DOHH2 (cell line): Measurements from ENCODE around the gene THSD7A.

ENCODE experiments used
- H3F3A ChIP-seq: fragments of 200-600 bp; sonication (generic), shearing (Covaris generic); 2 replicates; pipeline ENCODE4 v1.6.0; 2016; ENCODE audit warnings: antibody characterized with exemption, mild to moderate bottlenecking; ENCODE audit not compliant: control insufficient read depth, insufficient read depth
- H3K27ac ChIP-seq: fragments of 200-600 bp; sonication (generic); 2 replicates; pipeline ENCODE4 v1.5.1; 2014; ENCODE audit warnings: low read depth, mild to moderate bottlenecking, low read length, moderate library complexity
- H3K27me3 ChIP-seq: fragments of 200-600 bp; sonication (generic); 2 replicates; pipeline ENCODE4 v1.6.1; 2014; ENCODE audit warnings: mild to moderate bottlenecking, low read length, mixed read lengths; ENCODE audit not compliant: control insufficient read depth
- H3K36me3 ChIP-seq: fragments of 200-600 bp; sonication (generic); 2 replicates; pipeline ENCODE4 v1.6.1; 2014; ENCODE audit warnings: mild to moderate bottlenecking, low read length, moderate library complexity, mixed read lengths; ENCODE audit not compliant: control insufficient read depth
- H3K4me1 ChIP-seq: fragments of 200-600 bp; sonication (generic); 2 replicates; pipeline ENCODE4 v1.6.1; 2014; ENCODE audit warnings: mild to moderate bottlenecking, low read length, mixed read lengths; ENCODE audit not compliant: control insufficient read depth
- H3K4me2 ChIP-seq: fragments of 200-600 bp; sonication (generic); 2 replicates; pipeline ENCODE4 v1.6.0; 2014; ENCODE audit warnings: mild to moderate bottlenecking, low read length, moderate library complexity
- H3K4me3 ChIP-seq: fragments of 200-600 bp; sonication (generic); 2 replicates; pipeline ENCODE4 v1.5.1; 2014; ENCODE audit warnings: mild to moderate bottlenecking, low read length, mixed read lengths
- H3K79me2 ChIP-seq: fragments of 200-600 bp; sonication (generic); 2 replicates; pipeline ENCODE4 v1.6.1; 2014; ENCODE audit warnings: mild to moderate bottlenecking, low read length, mixed read lengths; ENCODE audit not compliant: control insufficient read depth
- H3K9me2 ChIP-seq: fragments of 200-600 bp; sonication (generic); replicated peaks from 2 replicates; pipeline ENCODE4 v1.6.1; 2014; ENCODE audit warnings: mild to moderate bottlenecking, low read length, mixed read lengths; ENCODE audit not compliant: control insufficient read depth
- H3K9me3 ChIP-seq: fragments of 200-600 bp; sonication (generic); 2 replicates; pipeline ENCODE4 v1.6.1; 2014; ENCODE audit warnings: antibody characterized with exemption, low read length, mixed read lengths; ENCODE audit not compliant: control insufficient read depth, insufficient read depth
- H4K20me1 ChIP-seq: fragments of 200-600 bp; sonication (generic); 2 replicates; pipeline ENCODE4 v1.6.0; 2014; ENCODE audit warnings: low read depth, mild to moderate bottlenecking, antibody characterized with exemption, low read length, moderate library complexity; ENCODE audit not compliant: control insufficient read depth, insufficient read depth
- EZH2phosphoT487 ChIP-seq: fragments of 200-600 bp; sonication (generic); IDR thresholded peaks from 2 replicates; pipeline ENCODE4 v1.6.1; 2017; ENCODE audit warnings: borderline replicate concordance, mild to moderate bottlenecking, antibody characterized with exemption, low read length, moderate library complexity, mixed read lengths
- TF ChIP-seq, protein P1 (sequence below): fragments of 200-600 bp; sonication (generic); IDR thresholded peaks from one replicate; pipeline ENCODE4 v1.5.1; 2014; ENCODE audit warnings: antibody characterized with exemption, mild to moderate bottlenecking, low read depth, low read length; ENCODE audit not compliant: poor library complexity, severe bottlenecking

The THSD7A gene

DNA sequence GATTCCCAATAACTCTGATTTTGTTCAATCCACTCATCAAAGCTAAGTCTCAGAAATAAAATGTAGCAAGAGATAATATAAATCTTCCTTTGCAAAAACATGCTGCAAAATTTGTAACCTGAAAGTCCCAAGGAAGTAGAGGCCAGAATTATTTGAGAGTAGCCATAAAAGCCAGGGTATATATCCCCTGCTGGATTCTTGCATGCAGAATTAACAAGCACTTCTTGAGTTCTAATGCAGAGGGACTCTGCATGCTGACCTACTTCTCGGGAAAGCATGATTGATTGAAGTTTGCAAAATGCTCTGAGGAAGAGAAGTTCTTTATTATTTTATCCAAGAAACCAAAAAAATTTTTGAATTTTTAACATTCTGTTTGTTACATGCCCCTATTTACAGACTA, 121.6 kb downstream of the THSD7A start:
- Histone ChIP-seq H3K4me1 (no peaks in the 10 kb centered on the region), H3K27ac (no peak overlapping the region), H4K20me1 (no peaks in the 10 kb centered on the region), H3K9me3 (no peaks in the 10 kb centered on the region), H3K4me2 (no peak overlapping the region), H3K36me3 (no peaks in the 10 kb centered on the region), H3K27me3 (no peaks in the 10 kb centered on the region), H3F3A (no peaks in the 10 kb centered on the region), H3K9me2 (no peaks in the 10 kb centered on the region; the same call in 1 of the 2 replicates), H3K79me2 (no peaks in the 10 kb centered on the region), H3K4me3 (no peak overlapping the region)
- TF ChIP-seq EZH2phosphoT487 = no peak
- TF ChIP-seq, protein P1, sequence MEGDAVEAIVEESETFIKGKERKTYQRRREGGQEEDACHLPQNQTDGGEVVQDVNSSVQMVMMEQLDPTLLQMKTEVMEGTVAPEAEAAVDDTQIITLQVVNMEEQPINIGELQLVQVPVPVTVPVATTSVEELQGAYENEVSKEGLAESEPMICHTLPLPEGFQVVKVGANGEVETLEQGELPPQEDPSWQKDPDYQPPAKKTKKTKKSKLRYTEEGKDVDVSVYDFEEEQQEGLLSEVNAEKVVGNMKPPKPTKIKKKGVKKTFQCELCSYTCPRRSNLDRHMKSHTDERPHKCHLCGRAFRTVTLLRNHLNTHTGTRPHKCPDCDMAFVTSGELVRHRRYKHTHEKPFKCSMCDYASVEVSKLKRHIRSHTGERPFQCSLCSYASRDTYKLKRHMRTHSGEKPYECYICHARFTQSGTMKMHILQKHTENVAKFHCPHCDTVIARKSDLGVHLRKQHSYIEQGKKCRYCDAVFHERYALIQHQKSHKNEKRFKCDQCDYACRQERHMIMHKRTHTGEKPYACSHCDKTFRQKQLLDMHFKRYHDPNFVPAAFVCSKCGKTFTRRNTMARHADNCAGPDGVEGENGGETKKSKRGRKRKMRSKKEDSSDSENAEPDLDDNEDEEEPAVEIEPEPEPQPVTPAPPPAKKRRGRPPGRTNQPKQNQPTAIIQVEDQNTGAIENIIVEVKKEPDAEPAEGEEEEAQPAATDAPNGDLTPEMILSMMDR = no peak

DNA sequence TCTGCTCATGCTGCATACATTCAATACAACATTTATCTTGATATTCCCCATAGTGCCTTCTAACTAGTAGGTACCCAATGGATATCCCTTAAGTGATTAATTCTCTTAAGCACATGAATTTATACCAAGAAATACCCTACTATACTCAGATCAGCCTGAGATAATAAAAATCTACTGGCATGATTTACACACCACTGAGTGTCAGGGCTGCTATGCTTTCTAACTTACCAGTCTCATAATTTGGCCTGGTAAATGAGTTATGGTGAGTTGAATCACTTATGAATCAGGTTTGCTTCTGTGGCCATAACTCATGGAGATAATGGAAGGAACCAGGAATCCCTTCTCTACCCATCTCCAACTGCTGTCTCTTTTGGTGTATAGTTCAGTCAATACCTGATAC, 122.8 kb downstream of the THSD7A start:
- no peaks in the 10 kb centered on the region for H3K4me1 ChIP-seq
- H3K4me2 ChIP-seq = no peak overlapping the region
- no peaks in the 10 kb centered on the region for H3K27me3 ChIP-seq
- no peaks in the 10 kb centered on the region for H3K36me3 ChIP-seq
- H3K27ac ChIP-seq = no peak overlapping the region
- no peaks in the 10 kb centered on the region for H3F3A ChIP-seq
- H3K4me3 ChIP-seq = no peak overlapping the region
- H3K9me2 ChIP-seq = no peaks in the 10 kb centered on the region; the same call in 1 of the 2 replicates
- H4K20me1 ChIP-seq = no peaks in the 10 kb centered on the region
- no peak for TF ChIP-seq EZH2phosphoT487
- TF ChIP-seq, protein P1 = no peak
- H3K9me3 ChIP-seq = no peaks in the 10 kb centered on the region
- H3K79me2 ChIP-seq = no peaks in the 10 kb centered on the region

DNA sequence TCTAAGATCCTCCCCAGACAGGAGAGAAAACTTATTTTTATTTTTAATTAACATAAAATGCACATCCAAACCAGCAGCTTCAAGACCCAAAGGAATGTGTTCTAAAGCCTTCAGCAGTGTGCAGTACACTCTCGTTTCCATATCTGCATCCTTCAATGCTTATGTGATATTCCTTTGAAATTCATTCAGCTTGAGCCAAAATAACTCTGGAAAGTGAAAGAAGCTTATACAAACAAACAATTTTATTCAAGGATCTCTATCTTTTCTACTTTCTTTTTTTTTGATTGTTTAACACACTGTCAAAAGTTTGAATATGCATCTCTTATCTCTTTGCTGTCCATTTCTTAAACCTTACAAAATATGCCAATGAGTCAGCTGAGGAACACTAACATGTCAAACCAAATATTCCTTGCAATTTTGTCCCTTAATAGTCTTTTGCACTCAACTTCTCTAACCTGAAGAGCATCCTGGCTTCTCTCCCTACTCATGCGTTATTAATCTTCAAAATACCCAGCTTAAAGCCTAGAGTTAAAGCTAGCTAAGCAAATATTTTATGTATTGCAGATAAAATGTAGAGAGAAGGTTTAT, 124.3 kb downstream of the THSD7A start:
- no peak overlapping the region for H3K4me3 ChIP-seq
- H3K79me2 ChIP-seq = no peaks in the 10 kb centered on the region
- H3K9me2 ChIP-seq = no peaks in the 10 kb centered on the region; the same call in 1 of the 2 replicates
- no peaks in the 10 kb centered on the region for H3K27me3 ChIP-seq
- H4K20me1 ChIP-seq = no peaks in the 10 kb centered on the region
- TF ChIP-seq, protein P1 = no peak
- TF ChIP-seq EZH2phosphoT487 = no peak
- H3K36me3 ChIP-seq = no peaks in the 10 kb centered on the region
- H3F3A ChIP-seq = no peaks in the 10 kb centered on the region
- H3K4me1 ChIP-seq = no peaks in the 10 kb centered on the region
- no peak overlapping the region for H3K4me2 ChIP-seq
- no peaks in the 10 kb centered on the region for H3K9me3 ChIP-seq
- H3K27ac ChIP-seq = no peak overlapping the region
